ENCODE results near the gene ADAP1.
"Not testable (repeated sequence)": the region's sequence is repeated elsewhere in the genome, so short reads cannot be mapped to it uniquely, and the experiment has no call there.

- TF ChIP-seq CTCF (IDR thresholded peaks at IDR 0.05; ENCODE audit: borderline replicate concordance, extremely low read depth, low read length, poor library complexity, severe bottlenecking); EZH2 (IDR thresholded peaks at IDR 0.05; ENCODE audit: borderline replicate concordance, low read depth, low read length, severe bottlenecking): not testable (repeated sequence)
These were observed 5.3 kb upstream of the ADAP1 start for GRCh38 chr7:959740-960139.

Data from DND-41 (cell line).